ENCODE measurements around the gene RAD51B. TPM values are rescaled to one million over a fixed set of nuclear protein-coding genes. Genes with fewer than 3 reads are reported as not detected.

The RAD51B gene
- polyA plus RNA-seq, 1 donor (not counting 4 experiments of a cell fraction or from before 2014, with no cell fraction given): 13.3 TPM

- no peaks in the 10 kb centered on the region for H3K9me3 ChIP-seq (ENCODE audit: control insufficient read depth, low read depth, low read length)
- no peaks in the 10 kb centered on the region for H4K20me1 ChIP-seq (ENCODE audit: control insufficient read depth, extremely low read depth, insufficient read depth, low read length)
- FAIRE-seq (no peak), DNase-seq (ENCODE audit: low read depth, low spot score) (no peak)
- H3K4me3 ChIP-seq (ENCODE audit: control insufficient read depth in 2 of 3, extremely low read depth in 1 of 3, insufficient read depth in 2 of 3, low read depth in 1 of 3, low read length in 3 of 3): no peak overlapping the region
- H3K9me1 ChIP-seq (ENCODE audit: control insufficient read depth, extremely low read depth, insufficient read depth, low read length): no peaks in the 10 kb centered on the region
- H3K79me2 ChIP-seq (ENCODE audit: control insufficient read depth, insufficient read depth, low read length): no peaks in the 10 kb centered on the region
- H2AFZ ChIP-seq (ENCODE audit: control insufficient read depth, low read length): no peak overlapping the region
- H3K36me3 ChIP-seq (ENCODE audit: control insufficient read depth in 2 of 2, extremely low read depth in 1 of 2, insufficient read depth in 2 of 2, low read length in 2 of 2): no peaks in the 10 kb centered on the region
- dilution Hi-C loops (cut with MboI; ENCODE audit: extremely low pct_ligation_motif_present, low sequenced_read_pairs): no loop called here
- no peak for TF ChIP-seq EZH2 (IDR thresholded peaks at IDR 0.05; ENCODE audit: low read length)
- TF ChIP-seq CTCF (optimal IDR thresholded peaks at IDR 0.05 in 1 of 3, IDR thresholded peaks at IDR 0.05 in 1 of 3, conservative IDR thresholded peaks at IDR 0.05 in 1 of 3; ENCODE audit: extremely low read depth in 1 of 3, insufficient read depth in 2 of 3, low read length in 3 of 3): no peak
- H3K4me2 ChIP-seq (ENCODE audit: control insufficient read depth, extremely low read depth, insufficient read depth, low read depth, low read length): no peak overlapping the region
- peaks cover 7% of the 10 kb centered on the region for H3K4me1 ChIP-seq (ENCODE audit: control insufficient read depth, extremely low read depth, insufficient read depth, low read length)
- H3K9ac ChIP-seq (ENCODE audit: control insufficient read depth, extremely low read depth, insufficient read depth, low read length): no peak overlapping the region
- H3K27ac ChIP-seq (ENCODE audit: control insufficient read depth, insufficient read depth, low read length): no peak overlapping the region
- no peaks in the 10 kb centered on the region for H3K27me3 ChIP-seq (ENCODE audit: control insufficient read depth, extremely low read depth, insufficient read depth, low read length)
These were observed 455.1 kb downstream of the RAD51B start for GRCh38 chr14:68274725-68275124.

GRCh38 chr14:68278576-68279436, 459.2 kb downstream of the RAD51B start:
- no peak overlapping the region for H3K9ac ChIP-seq (ENCODE audit: control insufficient read depth, extremely low read depth, insufficient read depth, low read length)
- H3K9me3 ChIP-seq (ENCODE audit: control insufficient read depth, low read depth, low read length): no peaks in the 10 kb centered on the region
- no peaks in the 10 kb centered on the region for H3K36me3 ChIP-seq (ENCODE audit: control insufficient read depth in 2 of 2, extremely low read depth in 1 of 2, insufficient read depth in 2 of 2, low read length in 2 of 2)
- TF ChIP-seq CTCF (optimal IDR thresholded peaks at IDR 0.05 in 1 of 3, IDR thresholded peaks at IDR 0.05 in 1 of 3, conservative IDR thresholded peaks at IDR 0.05 in 1 of 3; ENCODE audit: extremely low read depth in 1 of 3, insufficient read depth in 2 of 3, low read length in 3 of 3) (no peak), EZH2 (IDR thresholded peaks at IDR 0.05; ENCODE audit: low read length) (no peak)
- DNase-seq (ENCODE audit: low read depth, low spot score): no peak
- peak; percentile 55 for FAIRE-seq
- H3K27ac ChIP-seq (ENCODE audit: control insufficient read depth, insufficient read depth, low read length): no peak overlapping the region
- H3K4me1 ChIP-seq (ENCODE audit: control insufficient read depth, extremely low read depth, insufficient read depth, low read length): peaks cover 7% of the 10 kb centered on the region
- H2AFZ ChIP-seq (ENCODE audit: control insufficient read depth, low read length): no peak overlapping the region
- dilution Hi-C loops (cut with MboI; ENCODE audit: extremely low pct_ligation_motif_present, low sequenced_read_pairs): no loop called here
- H3K79me2 ChIP-seq (ENCODE audit: control insufficient read depth, insufficient read depth, low read length): no peaks in the 10 kb centered on the region
- H3K9me1 ChIP-seq (ENCODE audit: control insufficient read depth, extremely low read depth, insufficient read depth, low read length): no peaks in the 10 kb centered on the region
- no peak overlapping the region for H3K4me3 ChIP-seq (ENCODE audit: control insufficient read depth in 2 of 3, extremely low read depth in 1 of 3, insufficient read depth in 2 of 3, low read depth in 1 of 3, low read length in 3 of 3)
- no peaks in the 10 kb centered on the region for H3K27me3 ChIP-seq (ENCODE audit: control insufficient read depth, extremely low read depth, insufficient read depth, low read length)
- H3K4me2 ChIP-seq (ENCODE audit: control insufficient read depth, extremely low read depth, insufficient read depth, low read depth, low read length): no peak overlapping the region
- H4K20me1 ChIP-seq (ENCODE audit: control insufficient read depth, extremely low read depth, insufficient read depth, low read length): no peaks in the 10 kb centered on the region

Data from keratinocyte (primary cell).